ENCODE data around the gene PEDS1. TPM values are rescaled to one million over a fixed set of nuclear protein-coding genes. Genes with fewer than 3 reads are reported as not detected.
A peak's percentile ranks its signal among the peaks of the same experiment; 100 is the strongest.

The PEDS1 gene
- total and polyA plus RNA-seq, 2 of the 13 experiments (the other 11 are each of a cell fraction or from before 2014, with no cell fraction given) = 30.5 to 93.9 TPM

DNA sequence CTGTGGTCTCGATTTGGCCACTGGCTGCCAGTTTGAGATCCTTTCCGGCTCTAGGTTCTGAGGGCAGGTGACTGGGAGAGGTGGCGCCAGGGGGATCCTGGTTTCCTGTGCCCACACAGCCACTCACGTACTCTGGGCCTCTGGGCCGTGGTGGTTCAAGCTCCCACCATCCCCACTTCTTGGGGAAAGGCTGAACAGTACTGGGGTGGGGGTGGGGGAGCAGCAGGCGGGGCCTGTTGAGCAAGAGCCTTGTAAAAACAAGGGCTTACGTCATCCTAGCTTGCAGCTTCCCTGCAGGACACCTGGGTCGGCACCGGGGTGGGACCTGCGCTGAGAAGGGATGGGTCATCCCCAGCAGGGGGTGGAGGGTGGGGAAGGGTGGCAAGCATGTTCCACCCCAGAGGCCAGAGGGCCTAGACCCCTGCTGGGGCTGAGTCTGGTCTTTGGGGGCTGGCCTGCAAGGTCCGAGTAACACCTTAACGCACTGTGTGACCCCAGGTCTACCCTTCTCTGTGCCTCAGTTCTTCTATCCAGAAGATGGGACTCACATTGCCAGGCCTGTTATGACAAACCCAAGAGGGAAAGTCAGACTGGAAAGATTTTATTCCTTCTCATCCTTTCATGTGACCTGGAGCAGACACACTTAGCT, 34.0 kb upstream of the PEDS1 start (continued):
- 0 out of 2 replicates have a peak, but pooled peaks have one; percentile 72 for TF ChIP-seq ARID2 (CRISPR knock-in tag; IDR thresholded peaks at IDR 0.05; ENCODE audit: borderline replicate concordance)
- TF ChIP-seq ZNF430 (CRISPR knock-in tag; IDR thresholded peaks at IDR 0.05) = 0 out of 2 replicates have a peak, but pooled peaks have one; percentile 67
- TF ChIP-seq MYC (CRISPR knock-in tag; IDR thresholded peaks at IDR 0.05; ENCODE audit: borderline replicate concordance) = no peak
- no peak for TF ChIP-seq SMAD3 (CRISPR knock-in tag; IDR thresholded peaks at IDR 0.05)
- TF ChIP-seq MAFG (CRISPR knock-in tag; IDR thresholded peaks at IDR 0.05) = no peak
- TF ChIP-seq MAZ (IDR thresholded peaks at IDR 0.05; ENCODE audit: borderline replicate concordance, low read depth, low read length) = 0 out of 2 replicates have a peak, but pooled peaks have one; percentile 18
- TF ChIP-seq MAZ (CRISPR knock-in tag; IDR thresholded peaks at IDR 0.05; ENCODE audit: low read depth) = peak; percentile 41; the same call in 1 of the 2 replicates
- no peak for TF ChIP-seq REL (CRISPR knock-in tag; conservative IDR thresholded peaks at IDR 0.05)
- TF ChIP-seq CENPX (CRISPR knock-in tag; IDR thresholded peaks at IDR 0.05) = no peak
- TF ChIP-seq ZNF709 (CRISPR knock-in tag; IDR thresholded peaks at IDR 0.05) = no peak
- no peak for TF ChIP-seq HNRNPH1 (optimal IDR thresholded peaks at IDR 0.05; ENCODE audit: low read depth, low read length)
- no peak for TF ChIP-seq ZBTB1 (CRISPR knock-in tag; IDR thresholded peaks at IDR 0.05; ENCODE audit: borderline replicate concordance)
- no peak for TF ChIP-seq SRSF4 (IDR thresholded peaks at IDR 0.05; ENCODE audit: low read depth, low read length, poor library complexity, severe bottlenecking)
- TF ChIP-seq E2F5 (CRISPR knock-in tag; conservative IDR thresholded peaks at IDR 0.05) = no peak
- no peak for TF ChIP-seq ASH2L (IDR thresholded peaks at IDR 0.05; ENCODE audit: insufficient read length, low read depth, low read length)
- TF ChIP-seq ZNF674 (CRISPR knock-in tag; IDR thresholded peaks at IDR 0.05; ENCODE audit: low read depth) = no peak
- TF ChIP-seq TCF7 (IDR thresholded peaks at IDR 0.05; ENCODE audit: low read depth) = no peak
- no peak for TF ChIP-seq ZNF607 (CRISPR knock-in tag; IDR thresholded peaks at IDR 0.05; ENCODE audit: borderline replicate concordance)
- no peak for TF ChIP-seq IKZF4 (CRISPR knock-in tag; IDR thresholded peaks at IDR 0.05; ENCODE audit: borderline replicate concordance, low read depth, not compliant biosample characterization)
- TF ChIP-seq RBM39 (IDR thresholded peaks at IDR 0.05; ENCODE audit: low read depth, low read length, poor library complexity, severe bottlenecking) = peak; percentile 74
- TF ChIP-seq, protein P1, sequence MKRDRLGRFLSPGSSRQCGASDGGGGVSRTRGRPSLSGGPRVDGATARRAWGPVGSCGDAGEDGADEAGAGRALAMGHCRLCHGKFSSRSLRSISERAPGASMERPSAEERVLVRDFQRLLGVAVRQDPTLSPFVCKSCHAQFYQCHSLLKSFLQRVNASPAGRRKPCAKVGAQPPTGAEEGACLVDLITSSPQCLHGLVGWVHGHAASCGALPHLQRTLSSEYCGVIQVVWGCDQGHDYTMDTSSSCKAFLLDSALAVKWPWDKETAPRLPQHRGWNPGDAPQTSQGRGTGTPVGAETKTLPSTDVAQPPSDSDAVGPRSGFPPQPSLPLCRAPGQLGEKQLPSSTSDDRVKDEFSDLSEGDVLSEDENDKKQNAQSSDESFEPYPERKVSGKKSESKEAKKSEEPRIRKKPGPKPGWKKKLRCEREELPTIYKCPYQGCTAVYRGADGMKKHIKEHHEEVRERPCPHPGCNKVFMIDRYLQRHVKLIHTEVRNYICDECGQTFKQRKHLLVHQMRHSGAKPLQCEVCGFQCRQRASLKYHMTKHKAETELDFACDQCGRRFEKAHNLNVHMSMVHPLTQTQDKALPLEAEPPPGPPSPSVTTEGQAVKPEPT (CRISPR knock-in tag; IDR thresholded peaks at IDR 0.05; ENCODE audit: low read depth) = no peak
- no peak for TF ChIP-seq TFE3 (CRISPR knock-in tag; IDR thresholded peaks at IDR 0.05)
- TF ChIP-seq ZNF614 (CRISPR knock-in tag; IDR thresholded peaks at IDR 0.05; ENCODE audit: borderline replicate concordance) = no peak
- TF ChIP-seq NAIF1 (CRISPR knock-in tag; IDR thresholded peaks at IDR 0.05; ENCODE audit: borderline replicate concordance) = no peak
- TF ChIP-seq STAG1 (CRISPR knock-in tag; IDR thresholded peaks at IDR 0.05) = peak; percentile 12
- TF ChIP-seq KMT2A (CRISPR knock-in tag; IDR thresholded peaks at IDR 0.05) = no peak
- TF ChIP-seq ZNF367 (CRISPR knock-in tag; IDR thresholded peaks at IDR 0.05; ENCODE audit: borderline replicate concordance) = no peak

Measured in HepG2 (cell line).